Lung microvascular endothelial cell (primary cell): Measurements from ENCODE around the gene DIP2C. TPM values are rescaled to one million over a fixed set of nuclear protein-coding genes. Genes with fewer than 3 reads are reported as not detected.
"Not testable (repeated sequence)": the region's sequence is repeated elsewhere in the genome, so short reads cannot be mapped to it uniquely, and the experiment has no call there.

Source experiments
- DNase-seq, 2 donors: peaks; one replicate each; pipeline versions ENCODE4 v3.0.0 to v3.0.0-alpha.2; 2010; ENCODE audit warnings: low read depth in 2 of 2
- total RNA-seq: library from RNA; depleted of rRNA; stranded (reverse); fragments of >200 nt; gene quantifications from 2 replicates; pipeline ENCODE4 v1.2.1, GENCODE V29; 2014

The DIP2C gene
- total RNA-seq, 1 donor from 2014 or later = 8.7 TPM

GRCh38 chr10:535952-536351 lies 153.5 kb downstream of the DIP2C start:
- DNase-seq = no peak

GRCh38 chr10:535051-535450 lies 154.4 kb downstream of the DIP2C start:
- DNase-seq = no peak

GRCh38 chr10:534047-534566 lies 155.4 kb downstream of the DIP2C start:
- DNase-seq = no peak

GRCh38 chr10:533611-534010 lies 155.9 kb downstream of the DIP2C start:
- no peak for DNase-seq

GRCh38 chr10:533186-533585 lies 156.3 kb downstream of the DIP2C start:
- no peak for DNase-seq

GRCh38 chr10:532331-532730 lies 157.1 kb downstream of the DIP2C start:
- not testable (repeated sequence) for DNase-seq

- no peak for DNase-seq
Observed at GRCh38 chr10:531541-531940, 157.9 kb downstream of the DIP2C start.

GRCh38 chr10:530717-531116 lies 158.8 kb downstream of the DIP2C start:
- DNase-seq = no peak

- no peak for DNase-seq
Observed at GRCh38 chr10:529468-530230, 159.8 kb downstream of the DIP2C start.

- no peak for DNase-seq
Observed at GRCh38 chr10:528173-529165, 161.0 kb downstream of the DIP2C start.

GRCh38 chr10:527416-527815 lies 162.1 kb downstream of the DIP2C start:
- DNase-seq = no peak

GRCh38 chr10:526651-527312 lies 162.7 kb downstream of the DIP2C start:
- no peak for DNase-seq

GRCh38 chr10:525565-526315 lies 163.7 kb downstream of the DIP2C start:
- DNase-seq = no peak

- DNase-seq = no peak
Observed at GRCh38 chr10:523925-524324, 165.5 kb downstream of the DIP2C start.

GRCh38 chr10:522350-522749 lies 167.1 kb downstream of the DIP2C start:
- DNase-seq = no peak

- no peak for DNase-seq
Observed at GRCh38 chr10:521261-522250, 167.9 kb downstream of the DIP2C start.

GRCh38 chr10:520402-520787 lies 169.1 kb downstream of the DIP2C start:
- no peak for DNase-seq

GRCh38 chr10:519716-520401 lies 169.6 kb downstream of the DIP2C start:
- DNase-seq = no peak

- DNase-seq = no peak
Observed at GRCh38 chr10:519055-519715, 170.3 kb downstream of the DIP2C start.
